SW480 (cell line): ENCODE data around the gene FRMD3.

Source experiments
- DNase-seq: peaks from one replicate; pipeline ENCODE4 v3.0.0-alpha.2; 2016; ENCODE audit warnings: low spot score

FRMD3 gene

DNA sequence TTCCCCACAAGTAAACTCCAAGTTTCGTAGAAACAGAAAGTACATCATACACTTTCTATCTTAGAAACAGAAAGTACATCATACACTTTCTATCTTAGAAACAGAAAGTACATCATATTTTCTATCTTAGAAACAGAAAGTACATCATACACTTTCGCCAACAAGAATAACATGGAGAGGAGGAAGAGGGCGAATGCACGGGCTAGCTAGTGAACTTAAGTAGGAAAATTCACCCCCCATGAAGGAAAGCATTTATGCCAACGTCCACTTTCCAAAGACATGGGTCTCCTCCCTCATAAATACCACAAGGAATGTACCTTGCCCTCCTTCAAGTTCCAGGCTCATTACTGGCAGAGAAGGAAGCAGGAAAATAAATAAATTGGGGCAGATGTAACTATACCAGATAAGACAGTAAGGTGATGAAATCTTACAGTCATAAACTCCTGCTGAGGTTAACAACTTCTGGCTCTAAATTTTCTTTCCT, 64.7 kb downstream of the FRMD3 start:
- DNase-seq, result no peak

DNA sequence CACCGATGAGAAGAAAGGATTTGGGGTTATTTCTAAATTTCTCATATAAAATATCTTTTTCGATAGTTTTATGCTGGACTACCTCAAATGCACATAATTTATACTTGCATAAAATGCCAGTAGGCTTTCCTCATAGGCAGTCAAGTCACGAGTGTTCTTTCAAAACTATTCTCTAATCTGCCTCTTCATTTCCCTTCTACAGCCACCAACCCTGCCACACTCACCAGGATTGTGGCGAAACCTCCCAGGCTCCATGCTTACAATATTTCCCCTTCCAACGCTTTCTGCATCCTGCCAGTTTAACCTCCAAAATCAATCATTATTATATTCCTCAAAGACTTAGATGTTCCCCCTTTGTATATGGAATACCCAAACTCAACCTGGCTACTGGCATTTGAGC, 65.4 kb downstream of the FRMD3 start:
- no peak for DNase-seq

DNA sequence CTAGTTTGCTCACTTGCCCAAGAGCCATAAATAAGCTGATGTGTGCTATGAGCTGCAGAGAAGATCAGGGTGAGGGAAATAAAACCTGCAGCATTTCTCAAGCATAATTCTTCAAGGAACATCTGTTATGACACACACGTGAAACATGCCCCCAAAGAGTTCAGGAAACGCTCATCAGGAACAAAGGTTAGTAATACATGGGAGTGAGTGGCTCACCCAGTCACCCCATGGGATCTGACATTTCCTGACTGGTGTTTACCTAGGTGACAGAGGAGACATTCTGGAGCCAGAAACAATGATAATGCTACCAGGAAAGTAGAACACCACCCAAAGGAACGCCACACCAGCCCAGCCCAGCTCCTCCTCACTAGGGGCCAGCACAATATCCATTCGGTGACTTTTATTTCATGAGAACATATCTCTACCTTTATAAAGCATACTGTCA, 66.0 kb downstream of the FRMD3 start:
- no peak for DNase-seq

DNA sequence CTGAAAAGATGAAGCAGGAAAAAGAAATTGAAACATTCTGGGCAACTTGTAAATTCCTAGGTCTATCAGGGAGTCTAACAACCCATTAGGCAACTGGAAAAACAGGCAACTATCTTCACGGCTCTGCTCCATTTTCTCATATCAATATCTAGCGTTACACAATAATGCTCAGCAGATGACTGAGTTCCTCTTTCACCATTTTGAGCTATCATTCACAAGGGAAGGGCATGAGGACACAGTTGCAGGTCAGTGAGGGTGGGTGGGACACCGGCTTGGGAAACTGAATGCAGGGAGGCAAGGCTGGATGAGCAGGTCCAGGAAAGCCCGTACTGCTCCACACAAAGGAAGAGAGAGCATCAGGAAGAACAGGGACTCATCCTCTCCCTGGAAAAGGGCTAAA, 67.0 kb downstream of the FRMD3 start:
- no peak for DNase-seq

DNA sequence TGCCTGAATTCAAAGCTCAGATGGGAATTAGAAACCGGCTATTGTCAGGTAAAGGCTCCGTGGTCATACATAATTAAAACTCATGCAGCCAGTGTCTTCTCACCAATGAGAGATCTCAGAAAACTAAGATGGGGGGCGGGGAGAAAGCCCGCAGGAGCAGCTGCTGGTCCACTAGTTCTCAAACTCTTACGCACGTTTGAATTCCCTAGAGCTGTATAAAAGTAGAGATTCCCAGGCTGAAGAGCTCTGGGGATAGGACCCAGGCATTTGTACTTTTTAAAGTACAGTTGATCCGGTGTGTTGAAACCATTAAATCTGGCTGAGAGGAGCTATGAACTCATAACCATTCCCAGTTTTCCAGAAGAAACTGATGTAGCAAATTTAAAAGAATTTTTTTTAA, 68.5 kb downstream of the FRMD3 start:
- no peak for DNase-seq

DNA sequence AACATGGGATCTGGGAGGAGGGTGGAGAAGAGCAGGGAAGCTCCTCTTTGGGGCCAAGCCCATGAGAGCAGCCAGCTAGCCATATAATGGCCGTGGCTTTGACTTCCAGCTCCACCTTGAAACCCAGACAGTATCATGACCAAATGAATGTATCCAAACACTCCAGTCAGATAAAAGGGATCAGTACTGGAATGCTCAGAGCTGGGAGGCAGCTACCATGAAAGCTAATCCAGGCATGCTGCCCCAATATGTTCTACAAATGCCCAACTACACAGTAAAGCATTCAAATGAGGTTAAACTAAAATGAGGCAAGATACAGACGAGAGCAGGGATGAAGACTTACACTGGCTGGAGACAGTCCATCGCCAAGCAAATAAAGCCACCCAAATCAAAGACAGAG, 69.4 kb downstream of the FRMD3 start:
- DNase-seq, result no peak

DNA sequence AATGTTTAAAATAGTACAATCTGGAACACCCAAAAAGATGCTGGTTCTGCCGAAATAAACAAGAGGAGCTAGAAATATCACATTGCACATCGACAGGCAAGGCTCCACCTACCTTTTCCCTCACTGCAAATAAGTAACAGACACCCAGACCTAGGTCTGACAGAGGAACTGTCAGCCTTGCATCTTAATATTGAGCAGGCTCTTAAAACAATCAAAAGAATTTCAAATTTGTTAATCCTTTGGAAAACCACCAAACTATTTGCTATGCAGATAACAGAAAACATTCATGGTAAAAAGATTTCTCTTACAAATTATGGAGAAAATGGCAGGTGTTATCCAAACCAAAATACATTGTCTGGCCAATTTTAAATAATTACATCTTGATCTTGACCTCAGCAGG, 71.3 kb downstream of the FRMD3 start:
- no peak for DNase-seq

DNA sequence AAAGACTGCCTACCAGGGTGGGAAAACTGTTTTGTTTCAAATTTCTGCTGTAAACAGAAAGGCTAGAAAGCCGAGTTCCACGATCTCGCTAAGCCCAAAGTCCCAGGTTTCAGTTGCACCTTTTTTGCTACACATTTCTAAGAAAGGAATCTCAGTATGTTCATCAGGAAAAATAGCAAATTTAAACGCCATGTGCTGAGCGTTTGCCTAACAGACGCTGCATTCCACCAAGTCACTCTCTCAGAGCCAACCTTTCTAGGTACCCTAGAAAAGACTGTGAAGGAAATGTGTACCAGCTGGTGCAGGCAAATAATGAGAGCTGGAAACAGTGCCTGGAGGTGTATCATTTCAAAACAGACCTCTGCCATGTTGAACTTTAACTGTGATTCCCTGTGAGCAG, 71.8 kb downstream of the FRMD3 start:
- DNase-seq, result no peak

DNA sequence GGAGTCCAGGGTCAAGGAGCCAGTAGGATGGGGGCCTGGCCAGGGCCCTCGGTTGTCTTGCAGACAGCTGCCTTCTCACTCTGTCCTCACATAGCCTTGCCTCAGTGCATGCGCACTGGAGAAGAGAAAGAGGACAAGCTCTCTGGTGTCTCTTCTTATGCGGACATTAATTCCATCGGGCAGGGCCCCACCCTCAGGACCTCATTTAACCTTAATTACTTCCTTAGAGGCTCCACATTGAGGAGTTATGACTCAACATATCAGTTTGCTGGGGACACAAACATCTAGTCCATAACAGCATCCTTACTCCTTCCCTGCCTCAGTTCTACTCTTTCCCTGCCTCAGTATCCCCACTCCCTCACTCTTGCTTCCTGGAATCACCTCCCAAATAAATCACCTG, 78.4 kb downstream of the FRMD3 start:
- no peak for DNase-seq

DNA sequence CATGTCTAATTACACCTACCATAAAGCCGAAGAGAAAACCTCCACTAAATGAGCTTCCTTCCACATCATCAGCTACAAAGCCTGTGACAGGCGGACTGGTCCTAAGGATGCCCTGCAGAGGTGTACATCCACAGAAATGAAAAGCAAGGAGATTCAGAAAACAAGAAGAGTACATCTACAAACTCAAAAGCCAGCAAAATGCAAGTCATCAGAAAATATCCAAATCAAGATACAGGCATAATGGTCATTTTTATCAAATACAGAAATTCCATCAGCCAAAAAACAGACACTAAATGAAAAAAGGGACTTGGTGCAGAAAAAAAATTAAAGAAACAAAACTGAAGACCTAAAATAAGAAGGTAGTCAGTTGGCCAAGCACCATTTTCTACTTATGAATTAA, 79.7 kb downstream of the FRMD3 start:
- DNase-seq, result no peak

DNA sequence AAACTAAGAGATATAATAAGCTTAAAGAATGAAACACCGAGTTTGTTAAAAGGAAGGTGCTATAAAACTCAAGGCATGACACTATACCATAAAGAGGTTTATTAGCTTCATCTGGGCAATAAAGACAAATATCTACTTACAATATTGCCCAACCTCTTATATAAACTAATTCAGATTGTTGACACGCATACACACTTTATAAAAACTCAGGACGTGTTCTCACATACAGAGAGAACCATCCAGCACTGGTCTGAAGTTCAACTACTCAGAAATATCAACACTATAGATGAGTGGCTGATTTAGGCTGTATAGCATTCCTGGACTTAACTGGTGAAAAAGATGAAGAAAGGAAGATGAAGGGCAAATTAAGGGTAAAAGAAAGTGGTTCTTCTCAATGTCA, 81.2 kb downstream of the FRMD3 start:
- no peak for DNase-seq

DNA sequence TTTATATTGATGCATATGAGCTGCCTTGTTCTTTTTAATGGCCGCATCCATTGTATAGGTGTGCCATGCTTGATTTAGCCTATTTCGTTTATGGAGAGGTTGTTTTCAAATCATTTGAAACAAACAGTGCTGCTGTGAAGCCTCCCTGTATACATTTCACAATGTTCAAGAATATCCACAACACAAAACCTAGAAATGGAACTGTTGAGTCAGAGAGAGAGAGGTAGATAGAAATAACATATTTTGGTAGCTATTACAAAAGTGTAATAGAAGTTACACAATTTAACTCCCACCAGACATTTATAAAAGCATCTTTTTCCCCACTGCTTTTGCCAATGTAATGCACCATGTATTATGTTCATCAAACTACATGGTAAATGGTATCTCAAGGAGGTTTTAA, 82.0 kb downstream of the FRMD3 start:
- no peak for DNase-seq

DNA sequence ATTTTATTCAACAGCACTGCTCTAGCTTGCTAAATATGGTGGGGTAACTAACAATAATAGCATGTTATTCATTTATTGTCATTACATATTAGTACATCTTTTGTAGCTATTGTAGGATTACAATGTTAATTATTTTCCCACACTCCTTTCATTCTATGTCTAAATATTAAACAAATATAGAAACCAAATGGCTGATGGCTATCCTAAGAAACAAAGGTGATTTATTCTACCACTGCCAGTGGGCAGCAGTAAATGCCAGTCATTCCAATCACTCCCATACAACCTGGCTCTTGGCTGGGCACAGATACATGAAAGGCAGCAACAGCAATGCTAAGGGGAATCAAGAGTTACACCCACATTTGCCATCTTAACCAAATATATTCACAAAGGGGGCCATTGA, 84.1 kb downstream of the FRMD3 start:
- DNase-seq, result no peak

DNA sequence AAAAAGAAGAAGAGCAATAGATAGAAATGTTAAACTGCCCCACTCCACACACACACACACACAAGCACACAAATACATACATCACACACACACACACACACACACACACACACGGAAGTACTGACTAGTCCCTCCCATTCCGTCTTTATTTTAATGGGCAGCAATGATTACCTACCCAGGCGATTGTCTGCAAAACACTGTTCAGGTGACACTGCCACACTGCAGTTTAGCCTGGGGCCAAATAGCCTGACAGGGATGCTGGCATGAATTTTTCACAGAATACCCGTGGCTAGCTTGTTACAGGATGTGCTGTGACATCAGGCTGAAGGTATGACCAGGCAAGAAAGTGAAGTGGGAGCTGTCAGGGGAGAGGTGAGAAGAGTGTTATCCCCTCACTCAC, 86.9 kb downstream of the FRMD3 start:
- DNase-seq, result no peak

DNA sequence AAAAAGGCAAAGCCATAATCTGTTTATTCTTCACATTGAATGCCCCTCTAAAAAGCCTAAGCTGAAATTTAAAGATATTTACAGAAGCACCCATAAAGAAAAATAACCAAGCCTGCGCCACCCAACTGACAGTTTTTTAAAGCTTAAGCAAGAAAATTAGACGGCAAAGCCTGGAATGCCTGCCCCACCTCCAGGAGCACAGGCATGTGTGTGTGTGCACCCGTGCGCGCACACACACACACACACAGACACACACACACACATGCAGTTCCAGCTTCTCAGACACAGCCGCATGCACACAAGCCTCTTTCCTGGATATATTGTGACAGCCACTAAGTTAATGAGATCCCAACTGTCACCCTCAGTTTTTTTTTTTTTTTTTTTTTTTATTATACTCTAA, 88.2 kb downstream of the FRMD3 start:
- no peak for DNase-seq

DNA sequence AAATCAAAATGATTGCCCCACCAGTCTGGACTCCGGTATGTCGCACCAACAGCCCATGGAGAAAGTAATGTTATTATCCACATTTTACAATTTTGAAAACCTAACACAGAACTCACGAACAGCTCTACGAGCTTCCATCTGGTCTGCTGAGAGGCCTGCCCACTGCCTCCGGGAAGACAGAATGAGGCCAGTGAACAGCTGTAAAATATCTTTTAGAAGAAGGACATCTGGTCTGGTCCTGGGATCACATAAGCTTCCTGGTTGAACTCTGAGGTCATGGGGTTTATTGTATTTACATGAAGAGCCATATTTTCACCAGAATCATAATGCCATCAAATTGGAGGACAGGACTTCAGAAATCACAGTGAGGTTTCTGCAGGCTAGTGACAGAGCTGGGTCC, 89.0 kb downstream of the FRMD3 start:
- no peak for DNase-seq

DNA sequence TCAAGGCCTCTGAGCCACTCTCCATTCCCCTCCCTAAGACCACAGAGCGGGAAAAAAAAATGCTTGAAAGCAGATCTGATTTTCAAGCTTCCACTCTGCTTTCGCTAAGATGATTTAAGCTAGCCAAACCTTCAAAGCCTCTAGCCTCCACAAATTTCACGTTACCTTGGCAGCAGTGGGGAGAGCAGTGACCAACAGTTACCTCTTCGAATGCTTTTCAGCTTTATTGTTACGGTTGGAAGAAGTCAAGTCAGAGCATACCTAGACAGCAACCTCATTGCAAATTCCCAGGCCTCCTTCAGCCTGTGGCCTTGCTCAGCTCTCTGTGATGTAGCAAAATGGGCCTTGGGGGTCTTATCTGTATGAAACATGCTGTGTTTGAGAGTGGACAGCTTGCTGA, 89.6 kb downstream of the FRMD3 start:
- DNase-seq, result no peak

DNA sequence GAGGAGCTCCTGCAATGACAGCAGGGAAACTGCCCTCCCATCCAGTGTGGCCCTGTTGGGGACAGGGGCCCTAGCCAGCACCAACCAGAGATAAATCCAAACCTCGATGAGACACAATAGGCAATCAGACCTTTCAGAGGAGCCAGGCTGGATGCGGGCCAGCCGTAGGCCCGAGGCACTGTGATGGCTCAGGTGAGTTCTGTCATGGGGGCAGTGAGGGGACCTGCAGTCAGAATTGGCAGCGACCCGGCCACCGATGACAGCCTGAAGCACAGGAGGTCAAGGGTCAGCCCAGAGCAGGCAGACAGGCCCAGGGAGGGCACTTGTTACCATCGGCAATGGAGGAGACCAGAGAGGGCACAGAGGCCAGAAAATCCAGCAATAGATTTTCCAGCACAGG, 90.8 kb downstream of the FRMD3 start:
- DNase-seq, result no peak

DNA sequence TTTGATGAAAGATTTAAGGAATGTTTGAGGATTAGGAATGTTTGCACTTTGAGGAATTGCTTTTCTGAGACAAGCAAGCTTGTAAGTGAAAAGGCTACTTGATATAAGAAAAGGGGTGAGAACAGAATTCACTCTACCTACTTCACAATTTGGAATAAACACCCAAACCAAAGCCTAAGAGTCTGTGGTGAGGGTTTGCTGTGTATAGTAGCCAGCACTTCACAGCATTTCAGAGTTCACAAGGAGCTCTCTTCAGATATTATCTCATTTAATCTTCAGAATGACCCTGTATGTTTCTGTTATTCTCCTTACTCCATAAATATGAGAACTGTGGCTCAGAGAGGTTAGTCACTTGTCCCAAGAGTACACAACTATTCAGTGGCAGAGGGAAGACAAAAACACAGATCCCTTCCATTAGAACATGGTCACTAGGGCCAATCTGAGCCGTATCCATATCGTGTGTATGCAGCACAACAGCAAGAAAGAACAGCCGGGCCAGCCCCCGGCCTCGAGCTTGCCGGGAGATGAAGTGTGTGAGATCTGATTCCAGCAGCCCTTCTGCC, 92.4 kb downstream of the FRMD3 start:
- DNase-seq, result no peak

DNA sequence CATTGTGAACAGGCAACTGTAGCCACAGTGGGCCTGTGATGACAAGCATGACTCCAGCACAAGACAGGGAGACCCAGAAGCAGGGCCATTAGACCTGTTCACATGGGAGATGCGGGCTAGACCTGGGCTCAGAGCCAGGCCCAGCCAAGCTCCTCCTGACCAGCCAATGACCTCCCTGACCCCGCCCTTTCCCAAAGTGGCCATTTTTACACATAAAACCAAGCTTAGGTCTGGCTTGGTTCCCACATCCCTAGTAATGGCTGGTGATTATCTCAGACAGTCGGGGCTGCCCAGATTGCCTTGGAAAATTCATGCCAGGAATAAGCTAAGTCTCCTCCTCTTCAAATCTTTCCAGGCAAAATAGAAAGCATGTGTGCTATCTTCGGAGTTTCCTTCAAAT, 94.1 kb downstream of the FRMD3 start:
- DNase-seq, result no peak

DNA sequence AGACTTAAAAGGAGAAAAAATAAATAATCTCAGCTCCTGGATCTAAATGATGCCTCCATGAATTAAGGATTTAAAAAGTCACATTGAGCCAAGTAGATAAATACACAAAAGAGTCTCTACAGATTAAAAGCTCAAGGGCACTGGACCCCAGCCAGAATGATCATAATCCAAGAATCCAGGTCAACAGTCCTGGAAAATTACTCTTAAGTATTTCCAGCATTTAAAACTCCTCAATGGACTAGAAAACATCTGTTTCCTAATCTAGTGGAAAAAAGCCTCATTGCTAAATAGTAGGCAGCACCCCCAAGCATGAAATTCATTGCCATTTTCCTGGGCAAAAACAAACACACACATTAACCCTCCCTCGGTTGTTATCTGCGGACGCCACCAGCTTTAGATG, 96.8 kb downstream of the FRMD3 start:
- DNase-seq, result no peak

DNA sequence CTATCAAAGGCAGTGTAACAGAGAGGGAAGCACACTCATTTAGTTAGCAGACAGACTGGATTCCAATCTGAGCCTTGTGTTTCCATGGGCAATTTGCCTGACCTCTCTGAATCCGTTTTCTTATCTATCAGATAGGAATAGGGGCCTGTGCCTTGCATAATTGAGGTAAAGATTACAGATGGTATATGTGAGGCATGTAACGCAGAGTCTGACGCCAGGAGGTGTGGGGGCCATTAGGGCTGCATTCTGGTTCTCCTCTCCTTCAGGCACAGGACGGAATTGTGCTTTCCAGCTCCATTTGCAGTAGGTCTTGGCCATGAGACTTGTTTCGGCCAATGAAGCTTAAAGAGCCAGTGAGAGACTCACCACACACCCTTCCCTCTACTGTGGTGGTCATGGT, 97.6 kb downstream of the FRMD3 start:
- no peak for DNase-seq

DNA sequence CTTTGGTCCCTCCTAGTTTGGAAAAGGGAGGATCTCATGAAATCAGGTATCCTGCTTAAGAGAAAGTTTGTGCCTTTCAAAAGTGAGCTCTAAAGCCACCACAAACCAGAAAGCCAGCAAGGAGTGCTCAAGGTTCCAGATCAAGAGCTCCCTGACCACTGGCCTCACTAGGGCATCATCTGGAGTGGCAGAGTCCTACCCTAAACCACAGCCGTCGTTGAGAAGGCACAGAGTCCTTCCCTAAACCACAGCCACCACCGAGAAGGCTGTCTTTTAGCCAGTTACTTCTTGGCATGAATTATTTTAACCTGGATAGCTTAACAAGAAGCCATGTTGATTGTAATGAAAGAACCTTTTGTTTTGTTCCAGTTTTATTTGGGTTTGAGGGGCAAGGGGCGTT, 102.9 kb downstream of the FRMD3 start:
- no peak for DNase-seq

DNA sequence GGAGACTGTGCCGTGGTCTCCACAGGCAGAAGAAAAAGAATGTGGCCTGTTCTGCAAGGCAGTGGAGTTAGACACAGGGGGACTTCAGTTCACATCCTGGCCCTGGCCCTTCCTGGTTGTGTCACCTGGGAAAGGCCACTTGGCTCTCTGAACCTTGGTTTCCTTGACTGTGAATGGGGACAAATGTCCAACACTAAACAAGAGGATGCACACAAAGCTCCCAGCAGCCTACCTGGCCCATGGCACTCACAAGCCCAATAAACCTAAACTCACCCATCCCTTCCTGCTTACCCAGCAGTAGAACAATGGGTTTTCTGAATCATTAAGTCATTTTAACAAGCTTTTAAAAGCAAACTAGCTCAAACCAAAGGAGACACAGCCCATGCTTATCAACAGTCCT, 103.9 kb downstream of the FRMD3 start:
- DNase-seq, result no peak

DNA sequence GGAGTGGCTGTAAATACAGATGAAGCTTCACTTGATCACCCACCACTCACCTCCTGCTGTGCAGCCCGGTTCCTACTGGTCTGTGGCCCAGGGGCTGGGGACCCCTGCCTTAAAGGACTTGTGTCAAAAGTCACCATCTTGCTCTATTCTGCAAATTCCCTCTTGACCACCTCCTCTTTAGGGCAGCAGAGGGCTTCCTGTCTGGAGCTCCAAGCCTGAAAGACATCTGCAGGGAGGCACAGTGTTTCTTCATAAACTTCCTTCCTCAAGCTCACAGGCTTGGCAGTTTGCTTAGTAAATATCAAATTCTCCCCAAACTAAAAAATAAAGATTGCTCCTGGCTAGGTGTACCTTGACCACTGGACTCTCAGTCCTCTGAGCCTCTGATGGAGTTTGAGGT, 104.4 kb downstream of the FRMD3 start:
- DNase-seq, result no peak
